Kidney glomerular epithelial cell (primary cell): ENCODE data around the gene ARHGAP32.
"Not testable (repeated sequence)": the region's sequence is repeated elsewhere in the genome, so short reads cannot be mapped to it uniquely, and the experiment has no call there.

ENCODE experiments used
- DNase-seq: peaks from one replicate; lab custom pipeline; 2025; lab: John Stamatoyannopoulos, UW

The ARHGAP32 gene

DNA sequence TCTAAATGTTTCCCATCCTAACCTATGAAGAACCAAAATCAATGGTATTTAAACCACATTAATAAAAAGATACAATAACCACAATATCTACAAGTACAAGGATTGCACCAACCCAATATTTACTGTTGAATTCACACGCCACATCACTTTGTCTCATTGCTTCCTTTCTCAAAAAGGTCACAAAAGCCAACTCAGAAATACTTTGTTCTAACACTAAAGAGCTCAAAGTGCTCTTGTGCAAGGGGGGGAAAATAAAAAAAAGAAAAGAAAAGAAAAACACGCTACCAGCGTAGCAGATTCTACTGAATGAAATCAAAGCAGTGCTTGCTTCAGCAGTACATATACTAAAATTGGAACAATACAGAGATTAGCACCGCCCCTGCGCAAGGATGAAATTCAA lies 10.5 kb upstream of the ARHGAP32 start:
- DNase-seq, result no peak

GRCh38 chr11:129195682-129196081 lies 3.6 kb upstream of the ARHGAP32 start:
- no peak for DNase-seq

DNA sequence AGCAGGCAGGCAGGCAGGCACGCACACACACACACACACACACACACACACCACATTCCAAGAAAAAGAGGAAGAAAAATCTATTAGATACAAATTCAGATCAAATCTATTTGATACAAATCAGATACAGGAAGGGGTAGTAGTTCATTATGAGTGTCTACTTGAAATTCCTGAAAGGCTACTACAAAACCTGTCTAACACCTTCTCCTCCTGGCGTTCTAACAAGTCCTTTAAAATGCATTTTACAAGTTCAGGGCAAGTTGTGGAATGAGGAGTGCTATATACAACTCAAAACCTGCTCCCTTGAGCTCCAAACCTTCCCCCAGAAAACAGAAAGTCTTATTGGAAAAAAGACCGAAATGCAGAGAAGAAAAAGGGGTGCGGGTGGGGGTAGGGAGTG lies 476 bp downstream of the ARHGAP32 start:
- no peak for DNase-seq

DNA sequence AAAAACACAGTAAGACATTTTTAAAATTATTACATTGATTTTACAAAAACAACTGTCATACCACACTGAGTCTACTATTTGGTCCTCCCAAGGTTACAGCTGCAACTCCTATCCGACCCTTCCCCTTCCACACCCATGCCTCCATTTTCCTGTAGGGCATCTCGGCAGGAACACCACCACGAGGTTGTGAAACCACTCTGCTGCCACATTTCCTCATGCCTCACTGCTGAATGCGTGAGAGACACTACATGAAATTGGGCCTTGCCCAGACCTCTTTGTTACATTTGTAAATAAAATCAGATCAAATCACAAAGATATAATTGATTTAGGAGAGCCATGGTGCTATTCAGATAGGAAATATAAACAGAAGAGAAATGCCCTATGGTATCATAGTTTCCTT lies 2.0 kb downstream of the ARHGAP32 start:
- DNase-seq, result no peak

DNA sequence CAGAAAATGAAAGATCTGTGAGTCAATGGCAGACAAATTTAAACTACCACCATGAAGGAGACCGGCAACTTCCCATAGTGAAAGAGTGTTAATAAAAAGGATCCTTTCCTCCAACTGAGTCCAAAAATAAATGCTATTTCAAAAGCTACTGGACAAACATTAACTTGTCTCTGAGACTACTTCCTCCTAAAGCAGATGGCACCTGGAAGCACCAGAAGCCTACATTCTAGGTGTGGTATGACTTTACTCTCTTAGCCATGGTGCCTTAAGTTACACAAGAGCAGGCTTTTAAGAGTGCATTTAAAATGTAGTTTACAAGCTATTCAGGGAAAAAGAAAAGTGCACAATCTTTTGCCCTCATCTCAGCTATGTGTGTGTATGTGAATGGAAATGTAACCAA lies 2.5 kb downstream of the ARHGAP32 start:
- no peak for DNase-seq

DNA sequence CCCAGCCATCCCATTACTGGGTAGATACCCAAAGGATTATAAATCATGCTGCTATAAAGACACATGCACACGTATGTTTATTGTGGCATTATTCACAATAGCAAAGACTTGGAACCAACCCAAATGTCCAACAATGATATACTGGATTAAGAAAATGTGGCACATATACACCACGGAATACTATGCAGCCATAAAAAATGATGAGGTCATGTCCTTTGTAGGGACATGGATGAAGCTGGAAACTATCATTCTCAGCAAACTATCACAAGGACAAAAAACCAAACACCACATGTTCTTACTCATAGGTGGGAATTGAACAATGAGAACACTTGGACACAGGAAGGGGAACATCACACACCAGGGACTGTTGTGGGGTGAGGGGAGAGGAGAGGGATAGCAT lies 7.0 kb downstream of the ARHGAP32 start:
- DNase-seq, result not testable (repeated sequence)

DNA sequence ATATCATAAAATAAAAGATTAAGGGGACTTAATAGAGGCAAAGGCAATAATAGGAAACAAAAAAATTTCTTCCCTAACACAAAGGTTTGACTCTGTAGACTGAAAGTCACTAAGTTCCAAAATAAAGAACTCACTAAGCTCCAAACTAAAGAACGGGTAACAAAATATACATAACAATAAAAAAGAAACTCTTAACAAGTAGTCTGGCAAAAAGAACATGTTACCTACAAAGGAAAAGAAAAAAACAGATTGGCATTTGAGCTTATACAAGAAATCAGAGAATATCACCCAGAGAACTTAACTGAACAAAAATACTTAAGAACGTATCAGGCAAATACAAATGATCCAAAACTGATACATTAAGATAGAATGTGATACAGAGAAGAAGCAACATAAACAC lies 7.5 kb downstream of the ARHGAP32 start:
- no peak for DNase-seq

DNA sequence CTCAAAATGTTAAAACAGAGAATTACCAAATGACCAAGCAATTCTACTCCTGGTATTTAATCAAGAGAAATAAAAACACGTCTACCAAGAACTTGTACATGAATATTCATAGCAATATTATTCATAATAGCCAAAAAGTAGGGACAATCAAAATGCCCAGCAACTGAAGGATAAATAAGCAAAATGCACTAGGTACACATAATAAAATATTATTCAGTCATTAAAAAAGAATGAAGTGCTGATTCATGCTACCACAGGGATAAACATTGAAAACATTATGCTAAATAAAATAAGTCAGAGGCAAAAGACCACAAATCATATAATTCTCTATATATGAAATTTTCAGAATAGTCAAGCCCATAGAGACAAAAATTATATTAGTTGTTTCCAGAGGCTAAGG lies 24.8 kb downstream of the ARHGAP32 start:
- DNase-seq, result no peak

GRCh38 chr11:129163714-129164164 lies 28.4 kb downstream of the ARHGAP32 start:
- DNase-seq, result no peak

GRCh38 chr11:129157080-129157479 lies 35.0 kb downstream of the ARHGAP32 start:
- not testable (repeated sequence) for DNase-seq

- DNase-seq, result no peak
Measured at GRCh38 chr11:129155745-129156144, 36.4 kb downstream of the ARHGAP32 start.

GRCh38 chr11:129148487-129148886 lies 43.6 kb downstream of the ARHGAP32 start:
- no peak for DNase-seq

- no peak for DNase-seq
Measured at GRCh38 chr11:129146191-129146590, 45.9 kb downstream of the ARHGAP32 start.

- no peak for DNase-seq
Measured at GRCh38 chr11:129145276-129145675, 46.8 kb downstream of the ARHGAP32 start.

- no peak for DNase-seq
Measured at GRCh38 chr11:129144256-129144655, 47.9 kb downstream of the ARHGAP32 start.

- peak; percentile 96 for DNase-seq
Measured at GRCh38 chr11:129143335-129143734, 48.8 kb downstream of the ARHGAP32 start.

GRCh38 chr11:129141748-129142523 lies 50.2 kb downstream of the ARHGAP32 start:
- DNase-seq, result no peak

DNA sequence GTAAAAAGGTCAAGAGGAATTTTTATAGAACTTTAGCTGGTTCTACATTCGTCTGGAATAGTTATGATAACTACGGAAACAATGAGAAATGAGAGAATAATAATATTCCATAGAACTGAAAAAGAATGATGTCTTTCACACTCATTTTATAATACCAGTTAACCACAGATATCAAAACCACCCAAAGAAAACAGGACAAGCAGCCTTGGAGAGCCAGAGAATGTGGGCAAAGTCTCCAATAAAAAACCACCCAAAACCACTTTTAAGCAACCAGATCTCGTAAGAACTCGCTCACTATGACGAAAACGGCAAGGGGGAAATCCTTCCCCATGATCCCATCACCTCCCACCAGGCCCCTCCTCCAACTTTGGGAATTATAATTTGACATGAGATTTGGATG lies 60.8 kb downstream of the ARHGAP32 start:
- DNase-seq, result no peak

- DNase-seq, result not testable (repeated sequence)
Measured at GRCh38 chr11:129128881-129129620, 63.1 kb downstream of the ARHGAP32 start.

GRCh38 chr11:129119036-129119435 lies 73.1 kb downstream of the ARHGAP32 start:
- DNase-seq, result no peak

GRCh38 chr11:129117595-129118350 lies 74.4 kb downstream of the ARHGAP32 start:
- peak; percentile 70 for DNase-seq
